Suppressor macrophage treated with lipopolysaccharide for 1 hour (primary cell): ENCODE measurements around the gene PLPP7.
A peak's percentile ranks its signal among the peaks of the same experiment; 100 is the strongest.
"Not testable (repeated sequence)": the region's sequence is repeated elsewhere in the genome, so short reads cannot be mapped to it uniquely, and the experiment has no call there.

Experiments used
- DNase-seq, 3 donors: peaks; one replicate each; pipeline ENCODE4 v3.0.0-alpha.2; 2020 to 2022

PLPP7 gene

DNA sequence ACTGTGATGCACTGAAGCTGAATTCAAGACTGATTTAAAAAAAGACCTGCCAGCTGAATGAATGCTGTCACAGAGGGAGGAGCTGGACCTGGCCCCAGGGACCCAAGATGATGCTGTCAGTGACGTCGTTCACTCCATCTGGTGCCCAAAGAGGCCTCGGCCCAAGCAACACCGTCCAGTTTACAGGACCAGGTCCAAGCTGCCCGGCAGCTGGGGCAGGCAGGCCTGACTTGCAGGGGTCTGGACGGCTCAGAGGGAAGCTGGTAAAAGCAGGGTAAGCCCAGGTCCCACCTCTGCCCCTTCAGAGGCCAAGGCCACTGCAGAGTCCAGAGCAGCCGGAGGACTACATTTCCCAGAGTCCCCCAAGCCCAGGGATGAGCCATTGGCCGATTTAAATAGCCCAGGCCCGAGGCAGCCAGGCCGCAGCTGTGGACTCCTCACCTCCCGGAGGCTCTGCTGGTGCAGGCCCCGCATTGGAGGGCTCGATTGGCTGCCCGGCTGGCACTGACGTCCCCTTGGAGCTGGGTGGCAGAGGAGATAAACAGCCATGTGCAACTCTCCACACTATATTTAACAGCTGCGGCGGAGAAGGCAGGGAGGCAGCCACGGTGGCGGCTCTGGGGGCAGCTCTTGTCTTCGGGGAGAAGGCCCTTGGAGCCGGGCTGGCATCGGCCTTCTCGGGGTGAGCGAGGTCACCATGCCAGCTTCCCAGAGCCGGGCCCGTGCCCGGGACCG is at the start of gene PLPP7:
Gene PLPP7, plus strand, starts transcription at position 423 of the 735 bp plus-strand sequence. Its CDS starts 275 bp downstream, at position 698.
- DNase-seq, result peak; percentile 49 to 52 (median 50)

DNA sequence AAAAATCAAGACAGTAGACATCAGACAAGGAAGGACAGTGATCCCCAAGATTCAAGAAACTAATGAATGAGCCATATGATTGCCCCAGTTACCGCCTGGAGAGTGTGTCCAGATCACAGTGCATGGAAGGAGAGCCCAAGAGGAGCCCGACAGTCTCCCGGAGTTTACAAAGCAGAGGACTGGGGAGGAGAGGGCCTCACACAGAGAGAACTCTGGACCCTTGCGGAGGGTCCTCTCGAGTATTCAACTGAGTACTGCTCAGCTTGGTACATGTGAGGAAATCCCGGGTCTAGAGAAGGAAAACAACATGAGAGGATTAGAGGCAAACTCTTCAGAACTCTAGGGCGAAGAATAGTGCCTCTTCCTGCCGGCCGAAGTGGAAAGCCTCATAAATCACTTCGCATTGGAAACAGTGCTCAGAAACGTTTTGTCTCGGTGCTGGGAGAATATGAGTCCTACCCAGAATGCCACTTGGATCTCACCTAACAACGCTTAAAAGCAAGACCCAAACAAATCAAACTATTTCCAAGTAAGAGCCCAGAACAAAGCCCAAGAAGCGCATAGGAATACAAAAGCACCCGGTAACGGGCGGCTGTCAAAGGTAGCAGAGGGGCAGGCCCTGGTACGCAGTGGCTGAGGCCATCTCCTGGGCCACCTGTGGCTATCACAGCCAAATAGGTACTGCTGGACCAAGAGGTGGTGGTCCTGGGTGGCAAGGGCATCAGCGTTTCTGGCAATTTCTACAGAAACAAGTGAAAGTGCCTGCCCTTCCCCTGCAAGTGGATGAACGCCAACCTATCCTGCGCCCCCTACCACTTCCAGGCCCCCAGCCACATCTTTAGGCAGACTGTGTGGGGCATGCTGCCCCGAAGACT is 49.2 kb upstream of the PLPP7 start:
- DNase-seq, result no peak

- DNase-seq, result not testable (repeated sequence)
These were observed 45.2 kb upstream of the PLPP7 start for GRCh38 chr9:131244331-131244730.

- no peak for DNase-seq
These were observed 42.9 kb upstream of the PLPP7 start for GRCh38 chr9:131246618-131247017.

GRCh38 chr9:131252120-131252519 is 37.4 kb upstream of the PLPP7 start:
- peak in 1 of 3 donors; percentile 31 for DNase-seq

DNA sequence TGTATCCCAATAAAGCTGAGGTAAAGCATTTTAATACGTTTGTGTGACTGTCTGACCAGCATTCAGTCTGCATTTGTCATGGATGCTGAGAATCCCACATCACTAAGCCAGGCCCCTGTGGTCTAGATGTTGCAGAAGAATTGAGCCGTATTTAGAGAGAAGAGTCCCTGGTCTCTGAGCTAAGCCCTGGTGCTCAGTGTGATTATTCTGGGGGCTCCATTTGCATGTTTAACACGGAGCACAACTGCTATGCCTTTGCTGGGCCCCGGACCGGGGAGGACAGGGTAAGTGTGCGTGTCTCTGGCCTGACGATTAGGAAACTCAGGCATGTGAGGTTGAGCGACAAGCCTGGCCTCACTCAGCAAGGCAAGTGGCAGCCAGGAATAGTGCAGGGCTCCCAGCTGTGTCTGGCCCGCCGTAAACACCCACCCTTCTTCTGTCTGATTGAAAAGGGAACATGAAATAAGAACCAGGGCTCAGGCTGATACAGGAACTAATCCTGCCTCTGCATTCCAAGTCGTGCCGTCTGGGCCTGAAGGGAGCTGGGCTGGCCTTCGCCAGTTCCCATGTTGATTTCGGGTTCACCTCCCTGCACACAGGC is 35.5 kb upstream of the PLPP7 start:
- peak; percentile 86 to 87 (median 86) for DNase-seq

DNA sequence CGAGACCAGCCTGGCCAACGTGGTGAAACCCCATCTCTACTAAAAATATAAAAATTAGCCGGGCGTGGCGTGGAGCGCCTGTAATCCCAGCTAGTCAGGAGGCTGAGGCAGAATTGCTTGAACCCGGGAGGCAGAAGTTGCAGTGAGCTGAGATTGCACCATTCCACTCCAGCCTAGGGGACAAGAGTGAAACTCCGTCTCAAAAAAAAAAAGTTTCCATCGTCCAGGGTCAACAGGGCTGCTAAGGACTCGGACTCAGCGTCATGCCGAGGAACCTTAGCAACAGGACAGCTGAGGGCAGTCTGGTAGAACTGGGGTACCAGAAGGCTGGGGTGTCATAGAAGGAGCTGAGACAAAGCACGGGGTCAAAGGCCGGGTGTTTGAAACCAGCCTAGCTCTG is 34.9 kb upstream of the PLPP7 start:
- peak in 1 of 3 donors; percentile 18 for DNase-seq

DNA sequence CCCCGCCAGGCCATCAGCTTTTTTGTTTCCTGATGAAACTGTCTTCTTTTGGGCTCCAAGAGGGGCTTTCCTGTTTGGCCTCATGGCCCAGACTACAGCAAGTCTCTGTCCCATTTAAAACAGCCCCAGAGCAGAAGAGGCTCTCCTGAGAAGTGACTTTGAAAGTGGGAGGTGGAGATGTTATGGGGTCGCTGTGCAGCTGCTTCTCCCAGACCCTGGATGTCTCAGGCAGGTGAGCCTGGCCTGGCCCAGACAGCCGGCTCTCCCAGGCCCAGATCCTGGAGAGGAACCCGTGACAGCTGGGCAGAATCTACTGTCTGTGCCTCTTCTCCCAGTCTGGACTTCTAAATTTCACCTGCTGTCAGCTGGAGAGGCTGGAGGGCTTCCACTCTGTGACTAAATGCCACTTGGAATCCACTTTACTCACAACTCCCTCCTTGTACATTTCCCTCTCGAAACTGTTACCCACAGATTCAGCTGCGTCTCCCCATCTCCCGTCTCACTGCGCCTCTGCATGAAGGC is 33.8 kb upstream of the PLPP7 start:
- peak in 1 of 3 donors; percentile 49 for DNase-seq

DNA sequence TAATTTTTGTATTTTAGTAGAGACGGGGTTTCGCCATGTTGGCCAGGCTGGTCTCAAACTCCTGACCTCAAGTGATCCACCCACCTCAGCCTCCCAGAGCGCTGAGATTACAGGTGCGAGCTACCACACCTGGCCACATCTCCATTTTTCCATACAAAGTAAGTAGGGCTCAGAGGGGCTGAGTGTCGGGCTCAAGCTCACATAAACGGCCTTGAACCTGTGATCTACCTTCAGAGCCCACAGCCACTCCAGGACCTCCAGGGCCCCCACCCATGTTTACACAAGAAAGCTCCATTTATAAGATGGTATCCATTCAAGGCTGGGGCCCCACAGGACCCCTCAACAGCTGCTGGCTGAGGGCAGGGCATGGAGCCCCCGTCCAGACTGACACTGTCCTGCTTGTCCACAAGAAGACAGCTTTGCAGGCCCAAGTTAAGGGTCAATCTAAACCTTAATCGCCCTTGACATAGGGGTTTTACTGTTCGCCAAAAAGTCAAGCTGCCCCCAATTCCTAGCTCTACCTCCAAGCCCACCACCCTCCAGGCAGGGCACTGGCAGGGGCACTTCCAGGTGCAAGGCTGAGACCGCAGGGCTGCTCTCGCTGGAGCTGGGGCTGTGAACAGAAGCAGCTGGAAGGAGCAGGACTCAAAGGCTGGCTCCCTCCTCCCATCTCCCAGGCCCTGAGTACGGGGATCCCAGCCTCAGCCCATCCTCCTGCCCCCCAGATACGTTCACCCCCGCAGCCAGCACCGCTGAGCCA is 32.1 kb upstream of the PLPP7 start:
- no peak for DNase-seq

DNA sequence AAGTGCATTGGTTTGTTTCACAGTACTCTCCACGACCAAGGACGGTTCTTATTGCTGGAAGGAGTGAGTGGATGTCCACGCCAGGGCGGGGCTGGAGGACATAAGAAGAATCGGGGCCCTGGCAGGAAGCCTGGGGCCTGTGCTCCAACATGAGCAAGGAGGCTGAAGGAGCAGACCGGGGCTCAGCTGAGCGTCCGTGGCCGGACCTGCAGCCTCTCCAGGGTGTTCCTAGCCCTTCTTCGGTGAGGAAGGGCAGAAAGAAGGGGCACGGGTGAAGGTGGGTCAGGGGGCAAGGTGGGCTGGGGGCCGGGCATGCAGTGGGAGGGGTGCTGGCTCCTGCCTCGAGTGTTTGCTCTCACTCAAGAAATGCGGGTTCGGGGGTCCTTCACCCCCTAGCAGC is 31.3 kb upstream of the PLPP7 start:
- DNase-seq, result no peak

DNA sequence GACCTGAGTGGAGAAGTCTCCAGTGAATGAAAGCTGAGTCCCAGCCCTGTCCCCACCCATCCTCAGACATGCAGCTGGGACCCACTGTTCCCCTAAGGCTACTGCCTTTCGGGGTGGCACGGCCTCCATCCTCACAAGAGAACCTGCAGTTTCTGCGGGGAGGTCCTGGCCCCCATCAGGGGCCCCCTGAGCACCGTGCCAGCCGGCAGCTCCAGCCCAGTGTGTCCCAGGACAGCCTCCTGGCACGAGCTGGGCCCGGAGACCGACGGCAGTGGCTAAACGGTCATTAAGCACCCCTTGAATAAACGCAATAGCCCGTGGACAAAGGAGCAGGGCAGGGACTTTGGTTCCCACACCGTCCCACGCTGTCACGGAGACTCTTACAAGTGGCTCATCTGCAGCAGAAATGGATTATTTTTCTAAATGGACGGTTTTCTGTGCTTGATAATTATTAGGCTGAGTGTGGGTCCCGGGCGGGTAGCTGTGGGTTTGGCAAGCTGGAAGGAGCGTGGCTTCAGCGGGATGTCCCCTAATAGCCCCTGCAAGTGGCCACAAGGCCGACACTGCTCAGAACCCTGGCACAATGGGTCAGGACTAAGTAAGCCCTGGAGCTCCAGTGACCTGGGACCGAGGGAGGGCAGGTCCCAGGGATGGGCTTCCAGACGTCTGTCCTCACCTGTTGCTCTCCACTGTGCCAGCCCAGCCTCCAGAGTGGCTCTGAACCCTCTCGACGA is 30.7 kb upstream of the PLPP7 start:
- no peak for DNase-seq

GRCh38 chr9:131259432-131259898 is 30.1 kb upstream of the PLPP7 start:
- DNase-seq, result no peak

- no peak for DNase-seq
These were observed 29.5 kb upstream of the PLPP7 start for GRCh38 chr9:131259916-131260597.

DNA sequence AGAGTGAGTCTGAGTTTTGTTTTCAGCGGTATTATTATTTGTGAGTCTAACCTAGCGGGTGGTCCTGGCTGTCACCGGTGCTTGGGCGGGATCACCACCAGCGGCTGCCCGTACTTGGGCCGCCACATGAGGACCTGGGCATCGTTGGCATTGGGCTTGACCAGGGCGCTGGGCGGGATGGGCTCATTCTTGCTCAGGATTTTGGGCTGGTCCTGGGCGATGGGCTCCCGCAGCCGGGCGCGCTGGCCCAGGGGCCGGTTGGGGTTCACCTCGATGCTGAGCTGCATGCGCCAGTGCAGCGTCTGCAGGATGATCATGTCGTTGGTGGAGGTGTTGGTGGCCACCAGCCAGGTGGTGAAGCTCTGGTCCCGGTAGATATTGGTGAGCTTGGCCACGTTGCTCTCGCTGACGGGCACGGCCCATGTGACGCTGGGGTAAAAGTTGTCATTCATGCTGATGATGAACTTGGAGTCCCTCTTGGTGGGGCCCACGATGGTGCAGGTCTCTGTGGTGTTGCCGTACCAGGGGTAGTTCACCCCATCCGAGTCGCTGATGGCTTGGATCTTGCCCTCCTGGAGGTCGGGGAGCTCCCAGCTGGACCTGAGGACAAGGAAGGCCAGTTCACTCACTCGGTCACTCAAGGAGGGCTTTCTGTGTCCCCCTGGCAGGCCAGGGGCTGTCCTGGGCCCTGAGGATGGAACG is 28.6 kb upstream of the PLPP7 start:
- DNase-seq, result no peak

DNA sequence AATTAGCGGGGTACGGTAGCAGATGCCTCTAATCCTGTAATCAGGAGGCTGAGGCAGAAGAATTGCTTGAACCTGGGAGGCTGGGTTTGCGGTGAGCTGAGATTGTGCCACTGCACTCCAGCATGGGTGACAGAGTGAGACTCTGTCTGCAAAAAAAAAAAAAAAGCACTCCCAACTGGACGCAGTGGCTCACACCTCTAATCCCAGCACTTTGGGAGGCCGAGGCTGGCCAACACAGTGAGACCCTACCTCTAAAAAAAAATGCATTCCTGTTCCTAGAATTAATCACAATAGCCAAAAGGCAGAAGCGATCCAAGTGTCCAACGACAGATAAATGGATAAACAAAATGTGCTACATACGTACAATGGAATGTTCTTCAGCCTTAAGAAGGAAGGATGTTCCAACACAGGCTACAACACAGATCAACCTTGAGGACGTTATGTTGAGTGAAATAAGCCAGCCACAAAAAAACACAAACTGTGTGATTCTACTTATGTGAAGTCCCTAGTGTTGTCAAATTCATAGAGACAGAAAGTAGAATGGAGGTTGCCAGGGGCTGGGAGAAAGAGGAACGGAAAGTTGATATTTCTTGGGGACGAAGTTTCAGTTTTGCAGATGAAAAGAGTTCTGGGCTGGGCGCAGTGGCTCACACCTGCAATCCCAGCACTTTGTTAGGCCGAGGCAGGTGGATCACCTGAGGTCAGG is 27.0 kb upstream of the PLPP7 start:
- DNase-seq, result peak; percentile 67 to 78 (median 70)

- not testable (repeated sequence) for DNase-seq
These were observed 26.5 kb upstream of the PLPP7 start for GRCh38 chr9:131263033-131263343.

- no peak for DNase-seq
These were observed 25.8 kb upstream of the PLPP7 start for GRCh38 chr9:131263701-131264100.

DNA sequence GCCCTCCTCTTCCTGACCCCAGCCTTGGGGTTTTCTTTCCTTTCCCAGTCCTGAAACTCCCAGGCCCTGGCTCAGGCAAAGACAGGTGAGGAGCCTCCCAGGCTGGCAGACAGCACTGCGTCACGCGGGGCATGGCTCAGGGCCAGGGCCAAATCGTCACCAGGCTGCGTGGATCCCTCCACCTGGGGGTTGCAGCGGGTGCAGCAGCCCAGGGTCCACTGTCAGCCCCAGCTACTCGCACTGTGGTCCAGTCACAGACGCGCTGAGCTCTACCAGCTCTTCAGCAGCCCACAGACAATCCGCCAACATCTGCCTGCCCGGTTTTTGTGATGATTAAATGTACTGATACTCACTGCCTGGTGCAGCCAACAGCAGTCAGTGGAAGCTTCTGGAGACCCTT is 25.3 kb upstream of the PLPP7 start:
- no peak for DNase-seq

- no peak for DNase-seq
These were observed 23.0 kb upstream of the PLPP7 start for GRCh38 chr9:131266266-131267229.
